HG02798 (cell line): ENCODE data around the gene ZIM2.

Experiments
- ATAC-seq: cut with Tn5 transposase; IDR thresholded peaks from one replicate; pipeline ENCODE4 v1.9.1; 2021; ENCODE audit warnings: mild to moderate bottlenecking; ENCODE audit not compliant: unreplicated experiment, poor library complexity

The ZIM2 gene

GRCh38 chr19:56839652-56840450 is 675 bp downstream of the ZIM2 start:
- no peak for ATAC-seq

DNA sequence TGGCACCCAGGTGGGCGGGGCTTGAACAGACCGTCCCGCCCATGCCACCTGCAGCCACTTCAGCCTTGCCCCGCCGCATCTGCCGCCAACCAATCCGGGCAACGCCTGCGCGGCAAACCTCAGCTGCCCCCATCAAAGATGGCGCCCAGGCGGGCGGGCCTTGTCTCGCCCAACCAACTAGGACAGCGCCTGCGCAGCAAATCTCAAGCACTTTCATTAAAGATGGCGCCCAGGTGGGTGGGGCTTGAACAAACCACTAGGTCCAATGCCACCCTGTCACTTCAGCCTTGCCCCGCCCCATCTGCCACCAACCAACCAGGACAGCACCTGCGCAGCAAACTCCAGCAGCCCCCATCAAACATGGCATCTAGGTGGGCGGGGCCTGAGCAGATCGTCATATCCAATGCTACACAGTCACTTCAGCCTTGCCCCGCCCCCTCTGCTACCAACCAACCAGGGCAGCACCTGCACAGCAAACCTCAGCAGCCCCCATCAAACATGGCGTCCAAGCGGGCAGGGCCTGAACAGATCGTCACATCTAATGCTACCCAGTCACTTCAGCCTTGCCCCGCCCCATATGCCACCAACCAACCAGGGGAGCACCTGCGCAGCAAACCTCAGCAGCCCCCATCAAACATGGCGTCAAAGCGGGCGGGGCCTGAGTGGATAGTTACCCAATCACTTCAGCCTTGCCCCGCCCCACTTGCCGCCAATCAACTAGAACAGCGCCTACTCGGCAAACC is 1.4 kb downstream of the ZIM2 start:
- ATAC-seq = no peak

DNA sequence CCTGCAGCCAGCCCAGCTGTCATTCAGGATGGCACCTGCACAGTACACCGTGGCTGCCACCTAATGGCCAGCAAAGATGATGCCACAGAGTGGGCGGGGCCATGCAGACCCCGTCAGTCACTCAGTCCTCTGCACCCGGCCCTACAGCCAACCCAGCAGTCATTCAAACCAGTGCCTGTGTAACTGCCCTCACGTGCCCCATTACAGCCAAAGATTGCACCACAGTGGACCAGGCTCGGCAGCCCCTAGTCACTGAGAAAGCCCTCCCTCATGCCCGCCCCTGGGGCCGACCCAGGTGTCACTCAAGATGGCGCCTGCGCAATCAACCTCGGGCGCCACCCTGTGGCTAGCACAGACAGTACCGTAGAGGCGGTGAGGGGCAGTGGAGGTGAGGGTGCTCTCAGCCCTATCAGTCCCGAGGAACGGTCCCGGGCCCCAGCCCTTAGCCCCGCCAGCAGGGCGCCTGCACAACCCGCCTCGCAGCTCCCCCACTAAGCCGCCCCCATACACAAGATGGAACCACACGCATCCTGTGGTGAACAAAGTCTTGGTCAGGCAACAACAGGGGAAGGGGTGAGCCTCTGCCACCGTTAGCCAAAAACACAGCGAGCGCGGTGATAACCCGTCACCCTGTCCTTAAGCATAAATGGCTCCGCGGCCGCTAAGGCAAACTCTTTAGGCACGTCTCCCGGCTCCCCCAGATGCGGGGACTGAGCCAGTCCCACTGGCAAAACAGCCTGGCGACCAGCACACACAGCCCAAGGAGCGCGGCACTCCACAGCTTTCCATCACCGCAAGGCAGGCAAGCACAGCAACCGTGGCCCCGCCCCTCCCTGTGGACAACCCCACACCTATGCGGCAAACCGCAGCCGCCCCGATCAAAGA is 2.3 kb downstream of the ZIM2 start:
- no peak for ATAC-seq

DNA sequence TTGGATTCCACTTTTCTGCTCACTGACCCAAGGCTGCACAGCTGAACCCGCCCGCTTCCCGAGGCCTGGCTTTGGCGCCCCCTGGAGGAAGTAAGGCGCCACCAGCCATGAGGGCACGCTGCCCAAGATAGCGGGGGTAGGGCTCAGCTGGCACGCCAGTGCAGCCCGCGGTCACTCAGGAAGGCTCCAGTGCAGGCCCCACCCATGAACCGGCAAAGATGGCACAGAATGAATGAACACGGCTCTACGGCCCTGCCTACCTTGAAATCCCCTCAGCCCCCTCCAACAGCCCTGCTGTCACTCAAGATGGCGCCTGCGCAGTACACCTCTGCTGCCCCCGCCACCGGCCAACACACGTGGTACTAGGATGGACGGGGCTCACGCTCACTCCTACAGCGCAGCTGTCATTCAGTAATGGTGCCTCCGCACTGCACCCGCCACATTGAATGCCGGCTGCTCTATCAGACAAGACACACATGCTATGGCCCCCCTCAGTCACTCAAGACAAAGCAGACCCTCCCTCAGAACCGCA is 3.0 kb downstream of the ZIM2 start:
- ATAC-seq = no peak

DNA sequence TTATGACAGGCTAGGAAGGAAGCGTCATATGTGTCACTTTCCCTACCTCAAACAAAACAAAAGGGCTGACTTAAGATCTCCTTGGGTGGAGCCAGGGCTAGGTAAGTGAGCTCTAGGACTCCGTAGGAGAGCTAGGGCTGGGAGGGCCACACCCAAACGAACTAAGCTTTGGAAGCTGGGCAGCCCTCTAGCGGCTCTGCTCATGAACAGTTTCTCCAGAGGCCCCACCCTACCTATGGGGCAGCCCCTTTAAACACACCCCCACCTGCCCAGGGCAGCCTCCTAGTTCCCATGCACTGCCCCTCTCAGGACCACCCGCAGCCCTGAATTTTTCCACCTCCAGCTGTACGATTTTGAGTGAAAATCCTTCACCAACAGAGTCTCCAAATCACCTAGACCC is 3.5 kb downstream of the ZIM2 start:
- no peak for ATAC-seq

- ATAC-seq = no peak
Measured at GRCh38 chr19:56836059-56836458, 4.5 kb downstream of the ZIM2 start.

DNA sequence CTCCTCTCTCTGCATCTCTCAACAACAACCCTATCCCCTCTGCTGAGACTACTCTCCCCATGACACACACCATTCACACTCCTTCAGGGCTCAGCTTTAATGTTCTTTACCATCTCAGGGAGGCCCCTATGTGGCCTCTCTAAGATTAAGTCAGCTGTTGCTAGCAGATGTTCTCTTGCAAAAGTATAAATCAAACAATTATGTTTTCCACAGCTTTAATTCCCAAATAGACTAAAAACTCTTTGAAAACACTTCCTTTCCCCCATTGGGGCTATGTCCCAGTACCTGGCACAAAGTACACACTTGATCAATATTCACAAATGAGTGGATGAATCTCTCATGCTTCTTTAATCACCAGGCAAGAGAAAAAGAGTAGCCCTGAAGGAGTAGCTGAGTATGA is 5.1 kb downstream of the ZIM2 start:
- no peak for ATAC-seq

DNA sequence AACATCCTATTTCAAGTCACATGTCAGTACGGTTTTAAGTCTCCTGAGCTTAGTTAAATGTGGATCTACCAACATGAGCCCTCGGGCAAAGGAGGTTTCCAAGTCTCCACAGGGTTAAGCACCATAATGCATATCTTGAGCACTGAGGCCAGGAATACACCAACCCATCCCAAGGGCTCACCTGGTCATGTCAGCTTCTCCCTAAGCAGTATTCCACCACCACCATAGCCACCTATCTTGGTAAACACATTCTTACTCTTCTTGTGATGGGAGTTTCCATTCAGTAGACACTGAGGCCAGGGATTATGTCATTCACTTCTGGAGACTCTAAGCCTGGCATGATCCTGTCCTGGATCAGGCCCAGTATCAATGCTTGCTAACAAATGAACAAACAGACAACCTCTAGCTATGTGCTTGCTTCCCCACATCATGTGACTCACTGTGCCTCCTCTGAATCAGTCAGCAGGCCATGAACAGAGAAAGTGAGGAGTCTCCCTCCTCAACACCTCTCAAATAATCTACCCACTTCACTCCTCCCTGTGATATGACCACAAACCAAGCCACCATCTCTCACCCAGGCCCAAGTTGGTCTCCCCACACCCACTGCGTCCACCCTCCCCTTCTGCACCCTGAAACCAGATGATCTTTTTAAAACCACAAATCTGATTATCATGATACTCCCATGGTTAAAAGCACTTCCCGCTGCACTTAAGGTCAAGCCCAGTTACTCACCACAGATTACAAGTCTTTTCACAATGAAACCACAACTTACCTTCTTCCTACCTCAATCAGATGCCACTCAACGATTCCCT is 5.8 kb downstream of the ZIM2 start:
- no peak for ATAC-seq

- no peak for ATAC-seq
Measured at GRCh38 chr19:56832352-56832928, 8.1 kb downstream of the ZIM2 start.

DNA sequence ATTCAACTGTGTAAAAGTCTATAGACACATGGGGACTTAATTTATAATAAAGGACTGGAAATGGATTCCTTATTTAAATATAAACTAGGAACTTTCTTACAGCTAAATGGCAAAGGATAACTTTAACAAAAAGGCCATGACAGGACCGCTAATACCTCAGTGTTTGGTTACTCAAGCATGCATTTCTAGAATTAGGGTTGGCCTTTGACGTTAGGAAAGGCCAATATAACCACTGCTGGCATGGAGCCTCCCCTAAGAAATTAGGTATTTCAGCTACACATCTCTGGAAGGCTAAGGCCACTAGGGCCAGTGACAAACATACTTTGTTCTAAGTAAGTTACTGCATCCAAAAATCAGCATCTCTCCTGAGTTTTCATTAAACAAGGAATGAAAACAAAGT is 9.3 kb downstream of the ZIM2 start:
- no peak for ATAC-seq

- no peak for ATAC-seq
Measured at GRCh38 chr19:56829596-56829995, 10.9 kb downstream of the ZIM2 start.

DNA sequence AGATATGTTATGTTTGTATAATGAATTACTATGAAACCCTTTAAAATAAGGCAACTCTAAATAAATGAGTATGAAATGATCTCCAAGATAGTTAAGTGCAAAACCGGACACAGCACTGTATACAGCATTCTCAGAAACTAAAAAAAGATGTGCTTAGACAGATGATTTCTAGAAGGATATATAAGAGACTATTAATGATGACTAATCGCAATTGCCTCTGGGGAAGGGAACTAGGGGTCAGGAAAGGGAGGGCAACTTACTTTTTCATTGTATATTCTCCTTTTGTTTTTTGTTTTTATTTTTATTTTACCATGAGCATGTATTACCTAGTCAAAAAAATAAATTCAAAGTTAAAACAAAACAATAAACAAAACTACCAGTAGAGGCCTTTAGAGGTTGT is 12.8 kb downstream of the ZIM2 start:
- ATAC-seq = no peak

DNA sequence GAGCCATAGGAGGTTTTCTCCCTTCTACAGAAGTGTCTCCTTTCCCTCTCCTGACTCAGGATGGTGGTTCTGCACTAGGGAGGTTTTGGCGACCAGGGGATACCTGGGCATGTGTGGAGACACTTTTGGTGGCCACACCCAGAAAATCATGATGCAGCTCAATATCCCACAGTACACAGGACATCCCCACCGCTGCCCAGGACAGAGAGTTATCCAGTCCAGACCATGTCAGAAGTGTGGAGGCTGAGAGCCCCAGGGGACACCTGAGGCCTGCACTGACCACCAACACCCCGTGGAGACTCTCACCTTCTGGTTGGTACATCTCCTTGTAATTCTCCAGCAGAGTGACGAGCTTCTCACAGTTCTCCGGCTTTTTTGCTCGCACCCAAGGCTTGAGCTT is 16.6 kb downstream of the ZIM2 start:
- ATAC-seq = no peak

- ATAC-seq = no peak
Measured at GRCh38 chr19:56823417-56823816, 17.1 kb downstream of the ZIM2 start.

DNA sequence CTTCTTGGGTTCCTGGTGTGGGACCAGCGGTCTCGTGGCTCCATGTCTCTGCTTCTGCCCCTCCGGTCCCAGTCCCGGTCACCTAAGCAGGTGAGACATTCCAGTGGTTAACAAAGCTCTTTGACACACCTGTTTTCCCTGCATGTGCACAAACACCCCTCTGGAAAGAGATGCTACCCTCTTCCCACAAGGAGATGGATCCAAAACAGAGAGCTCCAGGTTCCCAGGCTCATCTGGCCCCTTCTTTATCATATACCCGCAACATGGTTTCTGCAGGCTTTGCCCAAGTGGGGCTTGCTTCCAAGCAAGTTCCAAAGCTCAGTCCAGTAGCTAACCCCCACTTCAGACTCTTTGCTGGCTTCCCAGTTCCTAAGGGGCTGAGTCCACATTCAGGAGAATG is 17.8 kb downstream of the ZIM2 start:
- no peak for ATAC-seq

GRCh38 chr19:56821675-56822074 is 18.9 kb downstream of the ZIM2 start:
- ATAC-seq = no peak

- no peak for ATAC-seq
Measured at GRCh38 chr19:56821209-56821608, 19.3 kb downstream of the ZIM2 start.

GRCh38 chr19:56819166-56819565 is 21.4 kb downstream of the ZIM2 start:
- ATAC-seq = no peak

DNA sequence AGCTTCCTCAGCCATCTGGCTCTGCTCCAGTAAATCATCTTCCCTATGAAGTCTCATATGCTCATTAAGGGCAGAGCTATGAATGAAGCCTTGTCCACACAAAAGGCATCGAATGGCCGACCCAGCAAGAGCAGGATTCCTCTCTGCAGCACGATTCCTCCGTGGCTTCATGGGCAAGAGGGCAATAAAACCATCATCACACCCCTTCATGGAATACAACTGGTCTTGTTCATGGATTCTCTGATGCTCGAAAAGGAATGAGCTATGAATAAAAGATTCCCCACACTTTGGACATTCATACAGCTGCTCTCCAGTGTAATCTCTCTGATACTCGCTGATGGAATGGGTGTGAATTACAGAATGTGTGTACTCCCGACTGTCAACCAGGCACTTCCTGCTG is 25.9 kb downstream of the ZIM2 start:
- no peak for ATAC-seq

DNA sequence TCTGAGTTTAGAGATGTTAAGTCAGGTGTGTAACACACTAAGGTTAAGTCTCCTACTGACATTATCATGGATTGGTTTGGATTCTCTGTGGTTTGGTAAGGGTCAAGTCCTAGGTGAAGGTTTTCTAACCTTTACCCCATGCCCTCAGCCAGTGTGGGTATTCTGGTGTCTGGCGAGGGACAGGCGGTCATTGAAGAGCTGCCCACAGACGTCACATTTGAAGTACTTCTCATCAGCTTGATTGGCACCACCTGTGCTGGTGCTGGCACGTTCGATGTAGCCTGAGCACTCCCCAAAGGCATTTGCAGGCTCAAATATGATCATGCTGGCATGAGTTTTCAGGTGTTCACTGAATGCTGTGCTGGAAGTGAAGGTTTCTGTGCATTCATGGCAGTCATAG is 27.0 kb downstream of the ZIM2 start:
- ATAC-seq = no peak
